ENCODE data around the gene TSHZ2. TPM values are rescaled to one million over a fixed set of nuclear protein-coding genes. Genes with fewer than 3 reads are reported as not detected.

Gene TSHZ2
- total RNA-seq, 1 experiment from 2014 or later, result 0.20 TPM

DNA sequence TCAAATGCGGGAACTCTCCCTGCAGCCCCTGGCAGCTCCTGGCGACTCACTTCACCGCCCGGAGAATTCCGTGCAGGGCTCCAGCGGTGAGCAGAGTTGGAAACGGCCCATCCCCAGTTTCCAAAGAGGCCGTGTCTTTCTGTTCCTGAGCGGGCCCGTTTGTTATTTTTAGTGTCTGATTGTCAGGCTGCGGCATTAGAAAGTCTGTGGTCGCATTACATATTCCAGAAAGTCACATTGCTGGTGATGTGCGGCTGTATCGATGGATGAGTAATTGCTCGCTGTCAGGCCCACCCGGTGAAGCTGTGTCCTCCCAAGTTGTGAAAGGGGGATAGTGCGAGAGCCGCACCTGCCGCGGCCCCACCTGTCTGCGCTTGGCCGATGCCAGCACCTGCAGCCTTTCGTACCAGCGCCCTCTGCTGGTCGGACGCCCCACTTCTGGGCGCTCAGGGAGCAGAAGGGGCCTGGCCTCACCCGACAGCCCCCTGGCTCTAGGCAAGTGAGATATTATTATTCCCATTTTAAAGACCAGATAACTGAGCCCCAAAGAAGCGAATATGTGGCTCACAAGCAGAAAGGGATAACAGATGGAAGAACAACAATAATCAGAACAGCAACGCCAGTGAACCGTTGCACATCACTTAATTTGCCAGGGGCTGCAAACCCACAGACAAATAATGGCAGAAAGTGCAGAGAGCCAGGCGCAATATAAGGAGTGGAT is 244.9 kb downstream of the TSHZ2 start (continued):
- no peak for TF ChIP-seq ZNF396 (CRISPR knock-in tag; IDR thresholded peaks at IDR 0.05; ENCODE audit: borderline replicate concordance)

GRCh38 chr20:53220482-53221307 is 248.5 kb downstream of the TSHZ2 start:
- TF ChIP-seq TEAD1 (CRISPR knock-in tag; IDR thresholded peaks at IDR 0.05), result no peak
- no peak for TF ChIP-seq SMAD4 (CRISPR knock-in tag; IDR thresholded peaks at IDR 0.05)
- TF ChIP-seq EMX1 (CRISPR knock-in tag; IDR thresholded peaks at IDR 0.05), result no peak
- TF ChIP-seq ZNF425 (CRISPR knock-in tag; conservative IDR thresholded peaks at IDR 0.05), result no peak
- TF ChIP-seq NR1H2 (CRISPR knock-in tag; IDR thresholded peaks at IDR 0.05), result no peak
- no peak for TF ChIP-seq FOXK1 (CRISPR knock-in tag; IDR thresholded peaks at IDR 0.05)
- TF ChIP-seq, protein P1, sequence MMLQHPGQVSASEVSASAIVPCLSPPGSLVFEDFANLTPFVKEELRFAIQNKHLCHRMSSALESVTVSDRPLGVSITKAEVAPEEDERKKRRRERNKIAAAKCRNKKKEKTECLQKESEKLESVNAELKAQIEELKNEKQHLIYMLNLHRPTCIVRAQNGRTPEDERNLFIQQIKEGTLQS (CRISPR knock-in tag; conservative IDR thresholded peaks at IDR 0.05), result no peak
- no peak for TF ChIP-seq JAZF1 (CRISPR knock-in tag; IDR thresholded peaks at IDR 0.05)
- CTCF ChIA-PET, result interaction anchor here (4.5 kb wide), 1 partner anchor 12 kb away, joined by 31 read pairs; no protein-coding TSS in a partner anchor
- POLR2A ChIA-PET, result no interaction called here
- H3K27me3 Mint-ChIP-seq (ENCODE audit: low read depth), result peaks cover 22% of the 10 kb centered on the region
- no peak overlapping the region for H3K4me3 Mint-ChIP-seq
- ATAC-seq, result no peak
- H3K9me3 Mint-ChIP-seq, result peaks cover 21% of the 10 kb centered on the region
- peaks cover 31% of the 10 kb centered on the region for H3K4me1 Mint-ChIP-seq
- peaks cover 19% of the 10 kb centered on the region for H3K36me3 Mint-ChIP-seq
- no peak overlapping the region; the same call in 1 of the 2 replicates for H3K27ac Mint-ChIP-seq
- no peak for DNase-seq (ENCODE audit: low spot score)

DNA sequence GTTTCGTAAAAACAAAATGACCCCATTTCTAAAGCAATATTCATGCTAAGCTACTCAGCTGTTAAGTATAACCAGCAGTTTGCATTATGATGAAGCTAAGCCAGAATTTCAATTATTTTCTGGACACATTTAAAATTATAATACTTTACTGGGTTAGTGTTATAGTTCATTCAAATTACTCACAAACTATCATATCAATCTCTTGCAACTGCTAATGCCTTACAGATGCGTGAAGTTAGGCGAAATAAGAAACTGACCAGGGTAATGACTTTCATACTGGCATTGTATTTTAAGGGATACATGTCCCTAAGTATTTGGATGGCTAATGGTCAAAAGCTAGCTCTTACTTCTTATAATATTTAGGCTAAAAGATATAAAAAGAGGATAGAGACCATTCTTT is 249.6 kb downstream of the TSHZ2 start:
- Mint-ChIP-seq H3K4me3 (no peak overlapping the region), H3K9me3 (peaks cover 21% of the 10 kb centered on the region), H3K36me3 (peaks cover 19% of the 10 kb centered on the region), H3K27me3 (ENCODE audit: low read depth) (peaks cover 15% of the 10 kb centered on the region), H3K27ac (no peak overlapping the region), H3K4me1 (peaks cover 27% of the 10 kb centered on the region)
- no peak for DNase-seq (ENCODE audit: low spot score)
- ChIA-PET POLR2A (no interaction called here), CTCF (interaction anchor here (4.5 kb wide), 1 partner anchor 13 kb away, joined by 31 read pairs; no protein-coding TSS in a partner anchor)
- no peak for TF ChIP-seq PRDM15 (CRISPR knock-in tag; IDR thresholded peaks at IDR 0.05)
- TF ChIP-seq ZNF425 (CRISPR knock-in tag; conservative IDR thresholded peaks at IDR 0.05), result no peak
- TF ChIP-seq, protein P2, sequence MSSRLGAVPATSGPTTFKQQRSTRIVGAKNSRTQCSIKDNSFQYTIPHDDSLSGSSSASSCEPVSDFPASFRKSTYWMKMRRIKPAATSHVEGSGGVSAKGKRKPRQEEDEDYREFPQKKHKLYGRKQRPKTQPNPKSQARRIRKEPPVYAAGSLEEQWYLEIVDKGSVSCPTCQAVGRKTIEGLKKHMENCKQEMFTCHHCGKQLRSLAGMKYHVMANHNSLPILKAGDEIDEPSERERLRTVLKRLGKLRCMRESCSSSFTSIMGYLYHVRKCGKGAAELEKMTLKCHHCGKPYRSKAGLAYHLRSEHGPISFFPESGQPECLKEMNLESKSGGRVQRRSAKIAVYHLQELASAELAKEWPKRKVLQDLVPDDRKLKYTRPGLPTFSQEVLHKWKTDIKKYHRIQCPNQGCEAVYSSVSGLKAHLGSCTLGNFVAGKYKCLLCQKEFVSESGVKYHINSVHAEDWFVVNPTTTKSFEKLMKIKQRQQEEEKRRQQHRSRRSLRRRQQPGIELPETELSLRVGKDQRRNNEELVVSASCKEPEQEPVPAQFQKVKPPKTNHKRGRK (CRISPR knock-in tag; IDR thresholded peaks at IDR 0.05; ENCODE audit: borderline replicate concordance), result no peak
- TF ChIP-seq KAT7 (CRISPR knock-in tag; IDR thresholded peaks at IDR 0.05; ENCODE audit: borderline replicate concordance), result no peak
- TF ChIP-seq ATF1 (CRISPR knock-in tag; IDR thresholded peaks at IDR 0.05), result no peak
- no peak for TF ChIP-seq ZBTB21 (CRISPR knock-in tag; IDR thresholded peaks at IDR 0.05; ENCODE audit: borderline replicate concordance)
- no peak for ATAC-seq

All from WTC11 (cell line).